HG02981 (cell line): ENCODE results near the gene TNIK.
"Not testable (repeated sequence)": the region's sequence is repeated elsewhere in the genome, so short reads cannot be mapped to it uniquely, and the experiment has no call there.

ENCODE experiments used
- ATAC-seq: cut with Tn5 transposase; IDR thresholded peaks from one replicate; pipeline ENCODE4 v1.9.1; 2021; ENCODE audit warnings: mild to moderate bottlenecking, moderate library complexity; ENCODE audit not compliant: unreplicated experiment

TNIK gene

DNA sequence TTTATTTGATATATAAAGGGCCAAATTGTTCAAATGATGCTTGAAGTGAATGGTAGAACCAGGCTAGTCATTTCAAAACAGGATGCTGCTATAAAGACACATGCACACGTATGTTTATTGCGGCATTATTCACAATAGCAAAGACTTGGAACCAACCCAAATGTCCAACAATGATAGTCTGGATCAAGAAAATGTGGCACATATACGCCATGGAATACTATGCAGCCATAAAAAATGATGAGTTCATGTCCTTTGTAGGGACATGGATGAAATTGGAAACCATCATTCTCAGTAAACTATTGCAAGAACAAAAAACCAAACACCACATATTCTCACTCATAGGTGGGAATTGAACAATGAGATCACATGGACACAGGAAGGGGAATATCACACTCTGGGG is 172.4 kb downstream of the TNIK start:
- not testable (repeated sequence) for ATAC-seq

DNA sequence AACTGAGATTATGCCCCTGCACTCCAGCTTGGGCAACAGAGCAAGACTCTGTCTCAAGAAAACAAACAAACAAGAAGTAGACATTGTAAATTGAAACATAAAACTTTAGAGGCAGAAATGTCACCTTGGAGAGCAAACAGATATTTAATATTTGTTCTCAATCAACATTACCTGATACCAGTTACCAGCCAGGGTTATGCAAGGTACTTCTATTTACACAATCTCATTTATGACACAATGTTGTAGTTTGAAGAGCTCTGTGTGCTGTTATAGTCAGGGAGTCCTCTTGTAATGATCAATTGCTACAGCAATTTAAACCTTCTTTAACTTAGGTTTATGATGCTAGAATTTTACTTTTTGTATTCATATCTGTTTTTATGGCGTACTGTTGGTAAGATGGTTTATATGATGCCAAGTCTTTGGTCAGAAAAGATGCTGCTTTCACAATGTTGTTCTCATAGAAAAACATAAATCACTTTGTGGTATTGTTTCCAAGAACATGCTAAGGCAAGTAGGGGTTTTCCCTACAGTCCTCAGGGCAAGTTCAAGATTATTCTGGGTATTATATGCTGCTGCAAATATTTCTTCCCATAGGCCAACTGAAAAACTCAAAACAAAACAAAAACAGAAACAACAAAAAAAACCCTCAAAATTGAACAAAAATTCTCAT is 173.5 kb downstream of the TNIK start:
- ATAC-seq, result peak; percentile 51

DNA sequence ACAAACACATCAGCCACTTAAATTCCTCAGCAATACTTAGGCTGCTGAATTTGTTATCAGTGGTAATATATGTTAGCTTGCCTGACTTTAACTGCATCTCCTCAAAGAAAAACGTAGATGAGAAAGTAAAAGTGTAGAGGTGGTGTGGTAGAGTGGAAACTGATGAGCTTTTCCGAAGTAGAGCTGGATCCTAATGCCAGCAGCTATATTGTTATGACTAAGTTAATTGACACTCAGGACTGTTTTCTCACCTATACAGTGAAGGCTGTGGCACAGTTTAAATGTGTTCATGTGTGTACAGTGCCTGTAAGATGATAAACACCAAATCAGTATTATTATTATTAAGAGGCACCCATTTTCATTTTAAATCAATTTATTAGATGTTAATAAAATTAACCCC is 174.9 kb downstream of the TNIK start:
- no peak for ATAC-seq

GRCh38 chr3:171284308-171285075 is 175.7 kb downstream of the TNIK start:
- peak; percentile 30 for ATAC-seq

DNA sequence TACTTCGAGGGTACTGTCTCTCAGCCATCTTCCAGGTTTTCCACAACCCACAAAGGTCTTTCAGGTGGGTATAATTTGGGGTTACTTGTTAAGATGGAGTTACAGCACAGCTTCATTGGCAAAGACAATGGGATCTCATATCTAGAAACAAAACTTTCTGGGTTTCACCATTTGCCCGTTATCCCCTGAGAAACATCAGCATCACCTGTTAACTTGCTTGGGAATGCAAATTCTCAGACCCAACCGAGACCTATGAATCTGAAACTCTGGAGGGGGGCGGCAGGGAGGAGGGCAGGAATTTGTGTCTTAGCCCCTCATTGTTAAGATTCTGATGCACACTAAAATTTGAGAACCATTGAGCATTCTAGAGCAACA is 176.4 kb downstream of the TNIK start:
- ATAC-seq, result no peak

DNA sequence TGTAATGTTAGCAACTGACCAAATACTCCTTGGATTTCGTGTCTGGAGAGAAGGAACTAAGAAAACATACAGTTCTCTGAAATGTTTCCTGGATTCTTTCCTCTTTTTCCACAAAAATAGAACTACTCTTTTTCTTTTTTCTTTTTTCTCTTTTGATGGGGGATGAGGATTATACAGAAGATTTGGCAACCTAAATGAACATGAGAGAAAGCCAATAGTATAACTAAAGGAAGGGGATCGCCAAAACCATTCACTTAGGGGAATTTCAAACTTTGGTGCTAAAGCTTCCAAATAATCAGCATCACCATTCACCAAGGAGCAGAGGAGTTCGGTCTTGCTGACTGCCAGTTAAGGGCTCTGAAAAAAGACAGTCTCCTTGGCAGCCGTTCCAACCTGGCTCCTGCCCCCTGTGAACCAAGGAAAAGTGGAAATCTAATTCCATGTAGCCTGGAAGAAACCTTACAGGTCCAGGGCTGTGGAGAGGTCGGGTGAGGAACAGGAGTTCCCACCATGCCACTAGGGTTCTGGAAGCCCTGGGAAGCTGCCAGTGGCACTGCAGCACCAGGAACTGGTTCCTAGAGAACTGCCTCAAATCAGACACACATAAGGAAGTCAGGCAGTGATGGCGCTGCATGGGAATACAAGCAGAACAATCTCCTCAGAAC is 176.9 kb downstream of the TNIK start:
- no peak for ATAC-seq

DNA sequence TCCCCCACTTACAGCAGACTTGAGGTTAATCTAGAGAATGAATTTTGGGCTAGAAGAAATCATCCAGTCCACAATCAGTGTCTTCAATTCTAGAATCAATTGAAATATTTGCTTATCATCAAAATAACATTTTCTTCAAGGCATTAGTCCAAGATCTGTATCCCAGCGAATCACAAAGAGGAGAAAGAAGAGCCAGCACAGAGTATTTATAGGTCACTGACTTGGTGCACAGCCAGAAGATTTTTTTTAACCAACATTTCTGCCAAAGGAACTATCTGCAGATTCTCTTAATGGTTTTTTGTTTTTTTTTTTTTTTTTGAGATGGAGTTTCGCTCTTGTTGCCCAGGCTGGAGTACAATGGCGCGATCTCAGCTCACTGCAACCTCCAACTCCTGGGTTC is 178.2 kb downstream of the TNIK start:
- ATAC-seq, result no peak

DNA sequence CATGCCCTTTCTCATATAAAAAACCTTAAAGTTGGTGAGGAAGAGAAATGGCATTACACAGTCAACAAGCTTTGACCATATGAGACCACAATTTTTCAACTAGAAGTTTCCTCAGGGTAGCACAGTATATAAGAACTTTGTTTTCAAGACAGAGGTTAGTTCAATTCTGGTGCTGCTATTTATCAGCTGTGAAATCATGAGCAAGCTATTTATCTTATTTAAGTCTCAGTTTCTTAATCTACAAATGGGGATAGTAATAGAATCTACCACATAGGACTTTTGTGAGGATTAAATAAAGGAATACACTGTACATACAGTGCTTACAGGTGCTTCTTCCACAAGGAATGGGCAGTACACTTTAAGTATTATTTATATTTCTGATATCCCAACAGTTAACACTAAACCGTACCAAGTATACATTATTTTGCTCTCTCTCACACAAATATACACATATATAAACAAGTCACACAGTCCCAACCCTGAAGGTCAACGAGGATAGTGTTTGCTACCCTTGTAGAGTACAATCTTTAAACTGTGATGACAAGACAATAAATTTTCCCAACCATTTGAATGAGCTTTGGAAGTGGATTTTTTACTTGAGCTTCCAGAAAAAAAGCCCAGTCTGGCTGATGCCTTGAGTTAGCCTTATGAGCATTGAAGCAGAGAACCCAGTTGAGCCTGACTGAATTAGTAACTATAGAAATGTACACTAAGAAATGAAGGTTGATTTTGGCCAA is 178.8 kb downstream of the TNIK start:
- ATAC-seq, result no peak

GRCh38 chr3:171279972-171280371 is 180.2 kb downstream of the TNIK start:
- no peak for ATAC-seq

GRCh38 chr3:171278299-171278590 is 182.0 kb downstream of the TNIK start:
- no peak for ATAC-seq

GRCh38 chr3:171277456-171278298 is 182.5 kb downstream of the TNIK start:
- no peak for ATAC-seq

- no peak for ATAC-seq
Observed at GRCh38 chr3:171276923-171277322, 183.3 kb downstream of the TNIK start.

DNA sequence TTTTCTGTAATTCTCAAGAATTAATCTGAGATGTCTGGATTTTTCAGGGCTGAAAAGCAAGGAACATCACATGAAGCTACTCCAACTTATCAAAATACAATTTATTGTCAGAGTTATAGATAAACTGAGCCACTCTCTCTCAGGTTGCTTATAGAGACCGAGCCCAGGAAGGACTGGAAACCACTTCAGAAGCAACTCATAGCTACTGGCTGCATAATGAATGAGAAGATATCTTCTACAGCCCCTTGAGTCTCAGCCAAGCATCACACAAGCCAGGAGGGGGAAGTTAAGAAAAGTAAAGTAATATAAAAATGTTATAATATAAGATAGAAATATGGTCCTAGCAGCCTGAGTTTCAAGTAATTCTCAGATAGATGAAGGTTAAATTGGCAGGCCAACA is 186.0 kb downstream of the TNIK start:
- ATAC-seq, result no peak

GRCh38 chr3:171270541-171270940 is 189.7 kb downstream of the TNIK start:
- no peak for ATAC-seq

DNA sequence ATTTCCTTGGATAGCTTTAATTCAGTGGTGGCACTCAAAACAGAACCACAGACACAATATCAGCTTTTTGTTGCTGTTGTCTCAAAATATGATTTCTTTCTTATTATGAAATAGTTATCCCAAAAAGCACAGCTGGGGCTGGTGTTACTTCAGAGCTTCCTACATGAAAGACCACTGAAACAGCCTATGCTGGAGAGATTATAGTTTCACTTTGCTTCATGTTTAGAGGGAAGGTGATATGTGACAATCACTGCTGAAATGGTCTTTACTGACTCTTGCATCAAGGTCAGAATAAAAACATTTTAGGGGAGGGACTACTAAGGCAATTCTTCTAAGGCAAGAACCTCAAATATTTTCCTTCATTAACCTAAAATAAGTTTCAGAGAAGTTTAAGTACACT is 190.7 kb downstream of the TNIK start:
- peak; percentile 55 for ATAC-seq

- ATAC-seq, result no peak
Observed at GRCh38 chr3:171268677-171269076, 191.5 kb downstream of the TNIK start.

DNA sequence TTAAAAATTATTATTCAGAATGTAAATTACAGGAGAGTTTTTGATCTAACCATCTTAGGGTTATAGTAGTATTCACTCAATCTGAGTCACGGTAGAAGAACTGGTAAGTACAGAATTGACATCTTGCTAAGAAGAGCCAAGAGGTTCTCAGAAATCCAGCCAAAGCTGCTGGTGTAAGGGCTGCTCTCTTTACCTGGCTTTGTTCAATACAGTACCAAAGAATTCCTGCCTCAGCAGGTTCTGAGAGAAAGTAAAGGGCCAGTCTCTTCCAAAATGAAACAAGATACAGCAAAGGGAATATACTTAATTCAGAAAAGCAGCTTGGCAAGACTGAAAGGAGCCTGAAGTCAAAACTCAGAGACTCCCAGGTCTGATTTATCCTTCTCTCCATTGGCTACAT is 193.1 kb downstream of the TNIK start:
- ATAC-seq, result no peak

- ATAC-seq, result no peak
Observed at GRCh38 chr3:171266740-171267073, 193.5 kb downstream of the TNIK start.

GRCh38 chr3:171266034-171266739 is 194.0 kb downstream of the TNIK start:
- no peak for ATAC-seq

GRCh38 chr3:171264758-171265157 is 195.4 kb downstream of the TNIK start:
- ATAC-seq, result no peak
